Esophagus muscularis mucosa (tissue), 4 donors: ENCODE data around the gene BNC2.

ENCODE experiments used
- CTCF ChIP-seq, 3 experiments: fragments of 200-600 bp in 2 of 3; fragments of 450-650 bp in 1 of 3; sonication (generic) in 2 of 3; IDR thresholded peaks; one replicate each; pipeline ENCODE4 v1.5.1; 2017 to 2019; ENCODE audit warnings: antibody characterized with exemption in 3 of 3, mild to moderate bottlenecking in 2 of 3, moderate library complexity in 1 of 3
- EP300 ChIP-seq: sonication (generic); formaldehyde crosslinking; IDR thresholded peaks from one replicate; pipeline ENCODE4 v1.6.1; 2017; ENCODE audit warnings: antibody characterized with exemption
- POLR2A ChIP-seq: fragments of 450-650 bp; IDR thresholded peaks from one replicate; pipeline ENCODE4 v1.6.1; 2017; ENCODE audit warnings: antibody characterized with exemption, moderate library complexity, mild to moderate bottlenecking, low read depth
- POLR2AphosphoS5 ChIP-seq, 2 donors: sonication (generic); formaldehyde crosslinking; IDR thresholded peaks; one replicate each; pipeline ENCODE4 v1.6.1; 2017; ENCODE audit warnings: antibody characterized with exemption in 2 of 2

- TF ChIP-seq POLR2A: no peak
- TF ChIP-seq CTCF (IDR thresholded peaks at IDR 0.05): no peak
- no peak for TF ChIP-seq POLR2AphosphoS5 (IDR thresholded peaks at IDR 0.05)
- no peak for TF ChIP-seq EP300
These were observed 325.6 kb downstream of the BNC2 start for GRCh38 chr9:16544842-16545241.
